Measurements from ENCODE around the gene STPG3. TPM values are rescaled to one million over a fixed set of nuclear protein-coding genes. Genes with fewer than 3 reads are reported as not detected.

The STPG3 gene
- total and polyA plus RNA-seq, 7 donors: 0.08 TPM; not detected in 6

DNA sequence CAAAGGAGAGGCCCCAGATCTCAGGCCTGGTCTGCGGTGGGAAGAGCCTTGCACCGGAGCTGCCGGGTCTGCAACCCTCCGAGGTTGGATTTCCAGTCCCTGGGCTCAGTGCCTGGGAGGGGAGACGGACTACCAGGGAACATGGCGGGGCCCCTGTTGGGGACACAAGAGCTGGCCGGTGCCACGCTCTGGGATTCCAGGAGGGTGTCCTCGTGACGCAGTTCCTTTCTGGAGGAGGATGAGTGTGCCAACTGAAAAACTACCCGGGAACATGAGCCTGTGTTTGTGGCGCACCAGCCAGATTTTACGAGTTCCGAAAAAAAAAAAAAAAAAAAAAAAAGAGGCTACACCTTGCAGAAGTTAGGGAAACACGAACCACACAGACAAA lies 42.0 kb downstream of the STPG3 start:
- Histone ChIP-seq H3K27ac (no peak overlapping the region), H3K4me3 (no peak overlapping the region), H3K4me1 (no peaks in the 10 kb centered on the region), H3K9me3 (no peaks in the 10 kb centered on the region), H3K27me3 (ENCODE audit: insufficient read depth in 3 of 3, low read length in 2 of 3) (peaks cover 0 to 62% (median 21%) of the 10 kb centered on the region in 3 donors), H3K36me3 (ENCODE audit: insufficient read depth in 1 of 2, low read depth in 1 of 2) (no peaks in the 10 kb centered on the region)
- DNase-seq: no peak
- WGBS, 3 donors: 50 to 65% (median 60%) methylated on average over 15 of the region's 15 CpGs
- intact Hi-C loops (cut with DNase I): loop anchor here in 1 of 2 donors (10.0 kb wide), 1 partner anchor 232 kb away; no protein-coding TSS in a partner anchor
- TF ChIP-seq, protein P1, sequence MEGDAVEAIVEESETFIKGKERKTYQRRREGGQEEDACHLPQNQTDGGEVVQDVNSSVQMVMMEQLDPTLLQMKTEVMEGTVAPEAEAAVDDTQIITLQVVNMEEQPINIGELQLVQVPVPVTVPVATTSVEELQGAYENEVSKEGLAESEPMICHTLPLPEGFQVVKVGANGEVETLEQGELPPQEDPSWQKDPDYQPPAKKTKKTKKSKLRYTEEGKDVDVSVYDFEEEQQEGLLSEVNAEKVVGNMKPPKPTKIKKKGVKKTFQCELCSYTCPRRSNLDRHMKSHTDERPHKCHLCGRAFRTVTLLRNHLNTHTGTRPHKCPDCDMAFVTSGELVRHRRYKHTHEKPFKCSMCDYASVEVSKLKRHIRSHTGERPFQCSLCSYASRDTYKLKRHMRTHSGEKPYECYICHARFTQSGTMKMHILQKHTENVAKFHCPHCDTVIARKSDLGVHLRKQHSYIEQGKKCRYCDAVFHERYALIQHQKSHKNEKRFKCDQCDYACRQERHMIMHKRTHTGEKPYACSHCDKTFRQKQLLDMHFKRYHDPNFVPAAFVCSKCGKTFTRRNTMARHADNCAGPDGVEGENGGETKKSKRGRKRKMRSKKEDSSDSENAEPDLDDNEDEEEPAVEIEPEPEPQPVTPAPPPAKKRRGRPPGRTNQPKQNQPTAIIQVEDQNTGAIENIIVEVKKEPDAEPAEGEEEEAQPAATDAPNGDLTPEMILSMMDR (IDR thresholded peaks at IDR 0.05): no peak
- no peak for ATAC-seq

DNA sequence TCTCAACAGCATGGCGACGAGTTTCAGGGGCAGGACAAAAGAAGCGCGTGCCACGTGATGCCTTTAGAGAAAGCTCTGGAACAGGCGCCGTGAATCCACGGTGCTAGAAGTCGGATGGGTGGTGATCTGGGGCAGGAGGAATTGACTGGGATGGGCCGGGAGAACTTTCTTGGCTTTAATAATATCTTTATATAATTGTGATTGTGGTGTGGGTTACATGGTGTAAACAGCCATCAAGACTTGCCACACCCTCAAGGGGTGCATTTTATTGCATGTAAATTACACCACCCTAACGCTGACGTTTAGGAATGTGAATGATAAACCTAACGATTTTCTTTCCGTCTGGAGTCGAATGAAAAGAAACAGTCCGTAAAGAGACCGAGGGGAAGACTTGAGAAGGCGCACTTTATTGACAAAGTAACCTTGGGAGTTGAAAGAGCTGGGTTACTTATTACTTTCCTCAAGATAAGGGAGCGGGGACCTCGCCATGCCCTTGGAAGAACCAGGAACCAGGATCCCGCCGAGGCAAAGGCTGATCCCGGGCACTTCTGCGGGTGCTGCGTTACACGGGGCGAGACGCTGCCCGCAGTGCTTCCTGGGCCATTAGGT lies 42.5 kb downstream of the STPG3 start:
- no peak overlapping the region for H3K27ac ChIP-seq
- no peaks in the 10 kb centered on the region for H3K4me1 ChIP-seq
- no peaks in the 10 kb centered on the region for H3K9me3 ChIP-seq
- intact Hi-C loops (cut with DNase I): loop anchor here in 1 of 2 donors (10.0 kb wide), 1 partner anchor 231 kb away; no protein-coding TSS in a partner anchor
- H3K4me3 ChIP-seq: no peak overlapping the region
- H3K27me3 ChIP-seq (ENCODE audit: insufficient read depth in 3 of 3, low read length in 2 of 3): peaks cover 0 to 67% (median 26%) of the 10 kb centered on the region in 3 donors
- TF ChIP-seq, protein P1 (IDR thresholded peaks at IDR 0.05): no peak
- ATAC-seq (no peak), DNase-seq (no peak)
- 74 to 78% (median 76%) methylated on average over 29 of the region's 29 CpGs for WGBS, 3 donors
- H3K36me3 ChIP-seq (ENCODE audit: insufficient read depth in 1 of 2, low read depth in 1 of 2): no peaks in the 10 kb centered on the region

DNA sequence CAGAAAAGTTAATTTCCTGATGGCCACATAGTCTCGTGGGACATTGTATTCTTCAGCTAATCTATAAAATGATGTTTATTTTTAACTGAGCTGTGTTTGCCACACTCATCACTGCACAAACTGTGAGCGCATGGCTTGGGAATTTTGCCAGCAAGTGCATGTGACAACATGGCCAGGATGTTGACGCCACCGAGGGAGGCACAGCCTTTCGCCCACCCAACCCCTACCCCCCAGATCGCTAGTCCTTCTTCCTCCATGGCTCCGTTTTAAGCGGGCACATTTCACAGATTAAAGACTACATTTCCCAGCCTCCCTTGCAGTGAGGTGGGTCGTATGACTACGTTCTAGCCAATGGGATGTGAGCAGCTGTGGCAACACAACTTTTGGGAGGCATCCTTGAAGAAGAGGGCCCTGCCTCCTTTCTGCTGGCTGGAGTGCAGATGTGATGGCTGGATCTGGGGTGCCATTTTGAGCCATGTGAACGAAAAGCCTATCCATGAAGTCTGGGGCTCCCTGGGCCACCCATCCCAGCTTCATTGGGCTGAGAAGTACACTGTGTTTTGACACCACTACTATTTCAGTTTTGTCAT lies 43.1 kb downstream of the STPG3 start:
- Histone ChIP-seq H3K9me3 (no peaks in the 10 kb centered on the region), H3K36me3 (ENCODE audit: insufficient read depth in 1 of 2, low read depth in 1 of 2) (no peaks in the 10 kb centered on the region), H3K4me1 (no peaks in the 10 kb centered on the region), H3K4me3 (no peak overlapping the region), H3K27ac (no peak overlapping the region), H3K27me3 (ENCODE audit: insufficient read depth in 3 of 3, low read length in 2 of 3) (peaks cover 0 to 73% (median 27%) of the 10 kb centered on the region in 3 donors)
- ATAC-seq: peak; percentile 23 to 54 (median 40)
- intact Hi-C loops (cut with DNase I): loop anchor here in 1 of 2 donors (10.0 kb wide), 1 partner anchor 231 kb away; no protein-coding TSS in a partner anchor
- 55 to 60% (median 57%) methylated on average over 11 of the region's 11 CpGs for WGBS, 3 donors
- TF ChIP-seq, protein P1 (IDR thresholded peaks at IDR 0.05): no peak
- DNase-seq: no peak

DNA sequence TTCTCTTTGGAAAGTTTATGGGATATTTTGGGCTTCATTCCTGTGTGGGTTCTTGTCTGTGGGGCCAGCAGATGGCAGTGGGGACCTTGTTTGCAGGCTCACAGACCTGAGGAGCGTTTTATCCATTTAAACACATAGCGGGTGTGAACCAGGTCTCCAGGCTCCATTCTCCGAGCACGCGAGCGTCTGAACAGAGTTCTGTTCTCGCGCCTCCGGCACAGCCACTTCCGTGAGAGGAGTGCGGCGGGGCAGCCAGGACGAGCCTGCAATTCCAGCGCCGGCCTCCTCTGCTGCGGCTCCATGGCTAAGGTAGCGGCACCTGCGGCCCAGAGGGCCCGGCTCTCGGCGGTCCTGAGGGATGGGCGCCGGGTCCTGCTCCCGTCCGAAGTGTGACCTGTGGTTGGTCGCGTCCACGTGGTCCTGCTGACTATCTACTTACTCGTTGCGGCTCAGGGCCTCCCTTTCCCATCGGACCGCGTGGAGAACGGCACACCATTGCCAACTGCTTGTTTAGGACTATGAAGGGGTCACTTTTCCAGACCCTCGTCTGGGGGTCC lies 43.7 kb downstream of the STPG3 start:
- DNase-seq (no peak), ATAC-seq (peak in 3 of 4 donors; percentile 24 to 39 (median 36))
- Histone ChIP-seq H3K9me3 (no peaks in the 10 kb centered on the region), H3K4me1 (no peaks in the 10 kb centered on the region), H3K4me3 (peak overlapping the region; percentile 59), H3K27ac (no peak overlapping the region), H3K27me3 (ENCODE audit: insufficient read depth in 3 of 3, low read length in 2 of 3) (peaks cover 0 to 74% (median 29%) of the 10 kb centered on the region in 3 donors), H3K36me3 (ENCODE audit: insufficient read depth in 1 of 2, low read depth in 1 of 2) (no peaks in the 10 kb centered on the region)
- WGBS, 3 donors: 21 to 26% (median 25%) methylated on average over 35 of the region's 35 CpGs
- TF ChIP-seq, protein P1 (IDR thresholded peaks at IDR 0.05): peak; percentile 38
- intact Hi-C loops (cut with DNase I): loop anchor here (5.0 to 10.0 kb wide), 2 partner anchors 113 to 230 kb away; no protein-coding TSS in a partner anchor
